Measurements from ENCODE around the gene LRP5.

GRCh38 chr11:68342459-68343158, 30.2 kb downstream of the LRP5 start:
- TF ChIP-seq CTCF (IDR thresholded peaks at IDR 0.05) (no peak), POLR2A (IDR thresholded peaks at IDR 0.05) (no peak)

All from adrenal gland (tissue), 5 donors.